ENCODE measurements around the gene NAV1. TPM values are rescaled to one million over a fixed set of nuclear protein-coding genes. Genes with fewer than 3 reads are reported as not detected.

Gene NAV1
- total and polyA plus RNA-seq, 9 of the 15 experiments (the other 6 are each of a cell fraction or from before 2014, with no cell fraction given), result 0.91 to 16.8 (median 3.2) TPM

GRCh38 chr1:201566933-201567801 lies 28.2 kb downstream of the NAV1 start (continued):
- TF ChIP-seq E2F8 (IDR thresholded peaks at IDR 0.05; ENCODE audit: low read depth, partially characterized antibody), result peak; percentile 51
- no peak for TF ChIP-seq ARID4B (CRISPR knock-in tag; IDR thresholded peaks at IDR 0.05)
- TF ChIP-seq TEAD1 (CRISPR knock-in tag; IDR thresholded peaks at IDR 0.05), result 0 out of 4 replicates have a peak, but pooled peaks of 1 of the 2 experiments have one; percentile 41
- TF ChIP-seq ZBTB5 (IDR thresholded peaks at IDR 0.05), result no peak
- TF ChIP-seq, protein P1, sequence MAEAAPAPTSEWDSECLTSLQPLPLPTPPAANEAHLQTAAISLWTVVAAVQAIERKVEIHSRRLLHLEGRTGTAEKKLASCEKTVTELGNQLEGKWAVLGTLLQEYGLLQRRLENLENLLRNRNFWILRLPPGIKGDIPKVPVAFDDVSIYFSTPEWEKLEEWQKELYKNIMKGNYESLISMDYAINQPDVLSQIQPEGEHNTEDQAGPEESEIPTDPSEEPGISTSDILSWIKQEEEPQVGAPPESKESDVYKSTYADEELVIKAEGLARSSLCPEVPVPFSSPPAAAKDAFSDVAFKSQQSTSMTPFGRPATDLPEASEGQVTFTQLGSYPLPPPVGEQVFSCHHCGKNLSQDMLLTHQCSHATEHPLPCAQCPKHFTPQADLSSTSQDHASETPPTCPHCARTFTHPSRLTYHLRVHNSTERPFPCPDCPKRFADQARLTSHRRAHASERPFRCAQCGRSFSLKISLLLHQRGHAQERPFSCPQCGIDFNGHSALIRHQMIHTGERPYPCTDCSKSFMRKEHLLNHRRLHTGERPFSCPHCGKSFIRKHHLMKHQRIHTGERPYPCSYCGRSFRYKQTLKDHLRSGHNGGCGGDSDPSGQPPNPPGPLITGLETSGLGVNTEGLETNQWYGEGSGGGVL (CRISPR knock-in tag; IDR thresholded peaks at IDR 0.05), result no peak
- TF ChIP-seq BACH1 (tag; IDR thresholded peaks at IDR 0.05), result peak; percentile 58
- peak; percentile 80 for TF ChIP-seq MTA2 (IDR thresholded peaks at IDR 0.05; ENCODE audit: low read depth)
- no peak for TF ChIP-seq ZBTB26 (CRISPR knock-in tag; IDR thresholded peaks at IDR 0.05)
- TF ChIP-seq ZFPM2 (CRISPR knock-in tag; IDR thresholded peaks at IDR 0.05), result 0 out of 2 replicates have a peak, but pooled peaks have one; percentile 43
- no peak for TF ChIP-seq ARID2 (IDR thresholded peaks at IDR 0.05)
- no peak for TF ChIP-seq KHSRP (IDR thresholded peaks at IDR 0.05)
- TF ChIP-seq, protein P2, sequence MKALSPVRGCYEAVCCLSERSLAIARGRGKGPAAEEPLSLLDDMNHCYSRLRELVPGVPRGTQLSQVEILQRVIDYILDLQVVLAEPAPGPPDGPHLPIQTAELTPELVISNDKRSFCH (CRISPR knock-in tag; IDR thresholded peaks at IDR 0.05), result no peak
- TF ChIP-seq, protein P2 (tag; IDR thresholded peaks at IDR 0.05), result peak; percentile 88; the same call in 1 of the 2 replicates

Measured in K562 (cell line).